ENCODE results near the gene S1PR1. TPM values are rescaled to one million over a fixed set of nuclear protein-coding genes. Genes with fewer than 3 reads are reported as not detected.
A peak's percentile ranks its signal among the peaks of the same experiment; 100 is the strongest.

Gene S1PR1
- total RNA-seq, 1 donor from 2014 or later: 79.1 TPM

DNA sequence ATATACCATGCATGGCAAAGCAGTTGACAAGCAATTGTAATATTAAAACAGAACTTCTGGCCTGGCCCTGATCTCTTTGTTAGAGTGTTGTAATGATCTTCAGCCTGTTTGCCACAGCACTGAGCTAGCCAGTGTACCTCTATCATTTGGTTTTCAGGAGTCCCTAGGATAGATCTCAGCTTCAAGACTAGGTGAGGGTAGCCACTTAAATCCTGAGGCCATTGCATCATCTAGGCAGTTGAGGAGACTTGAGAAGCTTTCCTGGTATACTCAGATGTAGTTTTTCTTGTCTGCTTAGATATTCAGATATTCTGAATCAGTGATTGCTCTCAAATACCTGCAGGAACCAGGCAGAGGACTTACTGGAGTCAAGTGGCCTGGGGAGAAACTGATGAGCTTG, 14.7 kb downstream of the S1PR1 start:
- Mint-ChIP-seq H3K4me1 (ENCODE audit: unreplicated experiment) (peaks cover 16% of the 10 kb centered on the region), H3K27me3 (ENCODE audit: unreplicated experiment) (no peaks in the 10 kb centered on the region), H3K9me3 (ENCODE audit: unreplicated experiment) (no peaks in the 10 kb centered on the region)

DNA sequence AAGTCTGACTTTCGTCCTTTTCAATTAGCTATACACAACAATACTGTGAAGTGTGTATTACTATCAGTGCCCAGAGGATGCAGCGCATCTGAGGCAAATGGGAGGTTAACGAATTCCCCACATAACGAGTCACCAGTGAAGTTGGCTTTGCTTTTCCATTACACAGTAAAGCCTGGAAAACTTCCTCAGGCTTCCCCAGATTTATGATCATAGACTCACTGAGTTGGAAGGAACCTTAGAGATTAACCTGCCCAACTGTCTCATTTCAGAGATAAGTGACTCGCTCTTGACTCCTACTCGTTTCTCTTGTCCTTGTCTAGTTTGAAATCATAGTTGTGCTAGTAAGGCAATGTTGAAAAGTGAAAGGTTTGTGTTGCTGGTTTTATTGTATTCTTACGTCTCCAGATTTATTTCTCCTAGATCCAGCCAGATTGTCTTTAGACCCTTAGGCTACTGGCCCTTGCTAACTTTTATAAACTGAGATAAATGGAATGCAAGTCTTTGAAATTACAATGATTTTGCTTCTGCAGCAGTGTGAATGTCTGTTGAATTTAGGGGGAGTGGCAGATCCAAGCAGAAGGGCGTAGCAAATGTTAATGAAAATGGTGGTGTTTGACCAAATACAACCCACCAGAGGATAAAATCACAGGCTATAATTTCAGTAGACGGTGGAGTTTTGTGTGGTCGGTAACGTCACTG, 17.3 kb downstream of the S1PR1 start:
- Mint-ChIP-seq H3K9me3 (ENCODE audit: unreplicated experiment) (no peaks in the 10 kb centered on the region), H3K27me3 (ENCODE audit: unreplicated experiment) (peaks cover 2% of the 10 kb centered on the region), H3K36me3 (ENCODE audit: low read depth, unreplicated experiment) (no peaks in the 10 kb centered on the region), H3K27ac (ENCODE audit: unreplicated experiment) (no peak overlapping the region), H3K4me3 (ENCODE audit: unreplicated experiment) (no peak overlapping the region), H3K4me1 (ENCODE audit: unreplicated experiment) (peaks cover 21% of the 10 kb centered on the region)
- DNase-seq (ENCODE audit: low spot score): no peak
- TF ChIP-seq, protein P1, sequence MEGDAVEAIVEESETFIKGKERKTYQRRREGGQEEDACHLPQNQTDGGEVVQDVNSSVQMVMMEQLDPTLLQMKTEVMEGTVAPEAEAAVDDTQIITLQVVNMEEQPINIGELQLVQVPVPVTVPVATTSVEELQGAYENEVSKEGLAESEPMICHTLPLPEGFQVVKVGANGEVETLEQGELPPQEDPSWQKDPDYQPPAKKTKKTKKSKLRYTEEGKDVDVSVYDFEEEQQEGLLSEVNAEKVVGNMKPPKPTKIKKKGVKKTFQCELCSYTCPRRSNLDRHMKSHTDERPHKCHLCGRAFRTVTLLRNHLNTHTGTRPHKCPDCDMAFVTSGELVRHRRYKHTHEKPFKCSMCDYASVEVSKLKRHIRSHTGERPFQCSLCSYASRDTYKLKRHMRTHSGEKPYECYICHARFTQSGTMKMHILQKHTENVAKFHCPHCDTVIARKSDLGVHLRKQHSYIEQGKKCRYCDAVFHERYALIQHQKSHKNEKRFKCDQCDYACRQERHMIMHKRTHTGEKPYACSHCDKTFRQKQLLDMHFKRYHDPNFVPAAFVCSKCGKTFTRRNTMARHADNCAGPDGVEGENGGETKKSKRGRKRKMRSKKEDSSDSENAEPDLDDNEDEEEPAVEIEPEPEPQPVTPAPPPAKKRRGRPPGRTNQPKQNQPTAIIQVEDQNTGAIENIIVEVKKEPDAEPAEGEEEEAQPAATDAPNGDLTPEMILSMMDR (IDR thresholded peaks at IDR 0.05; ENCODE audit: unreplicated experiment): no peak

More for the DNA sequence above, 14.7 kb downstream of the S1PR1 start:
- DNase-seq (ENCODE audit: low spot score): no peak
- TF ChIP-seq, protein P1 (IDR thresholded peaks at IDR 0.05; ENCODE audit: unreplicated experiment): no peak
- H3K36me3 Mint-ChIP-seq (ENCODE audit: low read depth, unreplicated experiment): no peaks in the 10 kb centered on the region
- H3K27ac Mint-ChIP-seq (ENCODE audit: unreplicated experiment): no peak overlapping the region
- H3K4me3 Mint-ChIP-seq (ENCODE audit: unreplicated experiment): no peak overlapping the region

DNA sequence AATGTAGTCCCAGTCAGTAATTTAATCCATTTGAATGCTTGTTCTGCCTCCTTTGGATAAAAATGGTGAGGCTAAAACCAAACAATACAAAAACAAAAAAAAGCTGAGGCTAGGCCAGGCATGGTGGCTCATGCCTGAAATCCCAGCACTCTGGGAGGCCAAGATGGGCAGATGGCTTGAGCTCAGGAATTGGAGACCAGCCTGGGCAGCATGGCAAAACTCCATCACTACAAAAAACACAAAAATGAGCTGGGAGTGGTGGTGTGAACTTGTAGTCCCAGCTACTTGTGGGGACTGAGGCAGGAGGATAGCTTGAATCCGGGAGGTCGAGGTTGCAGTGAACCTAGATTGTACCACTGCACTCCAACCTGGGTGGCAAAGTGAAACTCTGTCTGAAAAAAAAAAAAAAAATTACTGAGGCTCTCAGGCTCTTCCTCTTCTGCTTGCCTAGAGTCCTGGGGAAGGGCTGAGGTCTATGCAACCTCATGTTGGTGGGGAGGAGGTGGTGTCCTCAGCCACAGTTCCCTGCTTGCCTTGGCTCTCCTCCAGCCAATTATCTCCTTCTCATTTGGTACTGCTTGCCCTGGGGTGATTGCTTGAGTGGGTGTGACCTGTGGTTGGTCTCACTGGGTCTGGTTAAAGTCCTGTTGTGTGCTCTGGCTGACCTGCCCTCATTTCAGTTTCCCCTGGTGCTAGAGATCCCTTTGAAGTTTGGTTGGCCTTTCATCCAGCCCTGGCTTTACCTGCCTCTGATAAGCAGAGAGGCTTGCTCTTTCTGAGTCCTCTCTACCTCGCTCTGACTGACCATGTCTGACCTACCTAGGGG, 20.9 kb downstream of the S1PR1 start:
- H3K9me3 Mint-ChIP-seq (ENCODE audit: unreplicated experiment): no peaks in the 10 kb centered on the region
- DNase-seq (ENCODE audit: low spot score): no peak
- H3K36me3 Mint-ChIP-seq (ENCODE audit: low read depth, unreplicated experiment): no peaks in the 10 kb centered on the region
- H3K27ac Mint-ChIP-seq (ENCODE audit: unreplicated experiment): no peak overlapping the region
- H3K4me1 Mint-ChIP-seq (ENCODE audit: unreplicated experiment): peaks cover 32% of the 10 kb centered on the region
- TF ChIP-seq, protein P1 (IDR thresholded peaks at IDR 0.05; ENCODE audit: unreplicated experiment): no peak
- H3K4me3 Mint-ChIP-seq (ENCODE audit: unreplicated experiment): no peak overlapping the region
- peaks cover 2% of the 10 kb centered on the region for H3K27me3 Mint-ChIP-seq (ENCODE audit: unreplicated experiment)

DNA sequence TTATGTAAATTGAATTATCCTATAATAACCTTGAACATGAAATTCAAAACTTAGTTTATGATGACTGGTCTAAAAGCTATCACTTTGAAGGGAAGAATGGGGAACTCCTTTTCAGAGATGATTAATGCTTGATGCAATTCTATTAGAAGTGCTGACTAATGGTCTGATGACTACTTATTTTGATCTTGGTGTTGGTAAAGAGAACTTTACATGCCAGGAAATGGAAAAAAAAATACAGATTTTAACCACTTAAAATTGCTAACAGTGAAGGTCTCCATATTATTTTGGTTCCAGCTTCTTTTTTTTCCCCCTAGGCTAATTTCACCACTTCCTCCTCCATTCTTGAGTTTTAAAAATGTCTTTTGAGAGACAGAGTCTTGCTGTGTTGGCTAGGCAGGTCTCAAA, 22.9 kb downstream of the S1PR1 start:
- H3K4me3 Mint-ChIP-seq (ENCODE audit: unreplicated experiment): no peak overlapping the region
- no peak for DNase-seq (ENCODE audit: low spot score)
- TF ChIP-seq, protein P1 (IDR thresholded peaks at IDR 0.05; ENCODE audit: unreplicated experiment): no peak
- peaks cover 2% of the 10 kb centered on the region for H3K27me3 Mint-ChIP-seq (ENCODE audit: unreplicated experiment)
- H3K9me3 Mint-ChIP-seq (ENCODE audit: unreplicated experiment): no peaks in the 10 kb centered on the region
- H3K27ac Mint-ChIP-seq (ENCODE audit: unreplicated experiment): peak overlapping the region; percentile 28
- no peaks in the 10 kb centered on the region for H3K36me3 Mint-ChIP-seq (ENCODE audit: low read depth, unreplicated experiment)
- H3K4me1 Mint-ChIP-seq (ENCODE audit: unreplicated experiment): peaks cover 40% of the 10 kb centered on the region
